LNCaP clone FGC (cell line): ENCODE data around the gene RNF145.
"Not testable (repeated sequence)": the region's sequence is repeated elsewhere in the genome, so short reads cannot be mapped to it uniquely, and the experiment has no call there.

Source experiments
- DNase-seq: peaks from one replicate; pipeline ENCODE4 v3.0.0-alpha.2; 2011; ENCODE audit warnings: low read depth
- H3K4me3 ChIP-seq: 2 replicates; pipeline ENCODE4 v1.5.1; 2011; ENCODE audit warnings: mild to moderate bottlenecking, low read depth, low read length, control low read depth
- TF ChIP-seq, protein P1 (sequence below): IDR thresholded peaks from 2 replicates; pipeline ENCODE4 v1.5.1; 2012; ENCODE audit warnings: mild to moderate bottlenecking; ENCODE audit not compliant: control insufficient read depth, insufficient read depth; ENCODE audit errors: extremely low read depth

The RNF145 gene

DNA sequence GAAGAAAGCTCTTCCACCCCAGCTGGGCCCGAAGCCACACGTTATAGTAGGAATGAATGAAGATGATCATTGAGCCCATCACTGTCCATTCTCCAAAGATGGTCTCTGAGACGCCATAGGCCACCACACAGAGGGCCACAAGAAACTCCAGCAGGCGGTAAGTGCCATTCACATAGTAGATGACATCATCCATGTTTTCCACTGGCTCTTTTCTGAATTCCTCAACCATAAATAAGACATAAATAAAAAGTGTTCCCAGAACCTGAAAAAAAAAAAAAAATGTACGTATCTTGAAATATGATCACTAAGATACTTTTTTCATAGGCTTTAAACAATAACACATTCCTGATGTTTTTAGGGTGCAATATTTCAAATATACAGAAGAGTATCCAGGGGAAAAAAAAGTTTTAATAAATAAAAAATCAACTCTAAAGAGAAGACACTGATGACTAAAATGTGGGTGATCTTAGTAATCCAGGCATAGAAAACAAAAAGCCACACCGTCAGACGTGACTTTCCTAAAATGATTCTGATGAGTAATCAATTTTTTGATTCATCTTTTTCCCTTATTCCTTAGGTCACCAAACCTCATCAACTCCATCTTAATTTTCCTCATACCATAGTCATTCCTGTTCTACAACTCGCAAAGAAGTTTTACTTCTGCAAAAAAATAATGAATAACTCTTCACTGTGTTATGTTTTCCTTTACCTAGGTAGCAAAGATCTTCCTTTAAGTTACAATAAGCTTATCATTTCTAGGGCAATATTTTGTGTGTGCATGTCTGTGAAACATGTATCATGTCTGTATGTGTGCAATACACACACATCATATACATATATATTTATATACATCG, 47.8 kb downstream of the RNF145 start:
- no peak for DNase-seq
- TF ChIP-seq, protein P1, sequence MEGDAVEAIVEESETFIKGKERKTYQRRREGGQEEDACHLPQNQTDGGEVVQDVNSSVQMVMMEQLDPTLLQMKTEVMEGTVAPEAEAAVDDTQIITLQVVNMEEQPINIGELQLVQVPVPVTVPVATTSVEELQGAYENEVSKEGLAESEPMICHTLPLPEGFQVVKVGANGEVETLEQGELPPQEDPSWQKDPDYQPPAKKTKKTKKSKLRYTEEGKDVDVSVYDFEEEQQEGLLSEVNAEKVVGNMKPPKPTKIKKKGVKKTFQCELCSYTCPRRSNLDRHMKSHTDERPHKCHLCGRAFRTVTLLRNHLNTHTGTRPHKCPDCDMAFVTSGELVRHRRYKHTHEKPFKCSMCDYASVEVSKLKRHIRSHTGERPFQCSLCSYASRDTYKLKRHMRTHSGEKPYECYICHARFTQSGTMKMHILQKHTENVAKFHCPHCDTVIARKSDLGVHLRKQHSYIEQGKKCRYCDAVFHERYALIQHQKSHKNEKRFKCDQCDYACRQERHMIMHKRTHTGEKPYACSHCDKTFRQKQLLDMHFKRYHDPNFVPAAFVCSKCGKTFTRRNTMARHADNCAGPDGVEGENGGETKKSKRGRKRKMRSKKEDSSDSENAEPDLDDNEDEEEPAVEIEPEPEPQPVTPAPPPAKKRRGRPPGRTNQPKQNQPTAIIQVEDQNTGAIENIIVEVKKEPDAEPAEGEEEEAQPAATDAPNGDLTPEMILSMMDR: no peak
- H3K4me3 ChIP-seq: no peak overlapping the region

DNA sequence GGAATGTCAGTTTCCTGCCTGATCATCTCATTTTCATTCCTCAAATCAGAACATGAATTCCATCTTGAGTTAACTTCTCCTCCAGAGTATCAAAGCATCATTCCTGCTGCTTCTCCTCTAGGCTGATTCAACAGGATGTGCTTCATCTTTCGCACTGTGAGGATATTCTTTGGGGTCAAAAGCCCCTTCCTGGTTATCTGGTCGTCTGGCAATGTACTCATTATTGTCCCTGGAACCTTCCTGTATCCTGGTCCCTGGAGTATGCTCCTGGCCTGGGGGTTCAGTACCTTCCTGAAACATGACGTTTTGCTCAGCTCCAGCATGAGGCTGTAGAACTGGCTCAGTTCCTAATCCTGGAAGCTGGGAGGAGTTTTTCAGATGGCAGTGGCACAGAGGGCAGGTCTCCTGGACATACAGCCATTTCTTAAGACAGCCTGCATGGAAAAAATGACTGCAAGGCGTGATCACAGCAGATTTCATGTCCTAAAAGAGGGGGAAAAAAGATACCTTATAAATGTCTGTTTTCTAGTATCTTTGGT, 50.7 kb downstream of the RNF145 start:
- H3K4me3 ChIP-seq, DNase-seq: not testable (repeated sequence)

DNA sequence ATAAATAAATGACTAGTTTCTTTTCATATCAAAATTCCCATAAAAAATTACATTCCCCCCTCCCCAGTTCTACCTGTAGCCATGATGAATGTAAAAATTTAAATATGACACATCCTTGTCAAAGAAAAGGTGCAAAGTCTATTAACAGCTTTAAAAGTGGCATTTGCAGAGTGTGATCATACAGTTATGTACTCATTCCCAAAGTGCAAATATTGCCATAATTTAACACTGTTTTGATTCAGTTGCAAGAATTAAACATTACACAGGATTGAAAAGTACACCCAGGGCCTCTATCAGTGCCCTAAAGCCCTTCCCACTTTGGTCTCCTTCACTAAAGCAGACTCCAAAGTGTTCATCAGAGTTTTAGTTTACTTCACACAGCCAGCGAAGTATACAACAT, 51.8 kb downstream of the RNF145 start:
- no peak for DNase-seq
- H3K4me3 ChIP-seq: no peak overlapping the region
- TF ChIP-seq, protein P1: no peak

- H3K4me3 ChIP-seq: no peak overlapping the region
- TF ChIP-seq, protein P1: peak; percentile 83
- peak; percentile 59 for DNase-seq
These were observed 52.7 kb downstream of the RNF145 start for GRCh38 chr5:159156426-159157238.

- TF ChIP-seq, protein P1: no peak
- H3K4me3 ChIP-seq: no peak overlapping the region
- no peak for DNase-seq
These were observed 53.4 kb downstream of the RNF145 start for GRCh38 chr5:159155960-159156359.

- TF ChIP-seq, protein P1: no peak
- no peak overlapping the region for H3K4me3 ChIP-seq
- no peak for DNase-seq
These were observed 56.5 kb downstream of the RNF145 start for GRCh38 chr5:159152876-159153275.

GRCh38 chr5:159149085-159149484, 60.3 kb downstream of the RNF145 start:
- TF ChIP-seq, protein P1: no peak
- H3K4me3 ChIP-seq: no peak overlapping the region
- DNase-seq: no peak
